Loucy (cell line): ENCODE results near the gene SENP7.

ENCODE experiments used
- CTCF ChIP-seq: fragments of 200-600 bp; sonication (generic); conservative IDR thresholded peaks from 2 replicates; pipeline ENCODE4 v1.5.1; 2014; ENCODE audit warnings: mild to moderate bottlenecking, antibody characterized with exemption, low read length
- EZH2phosphoT487 ChIP-seq: fragments of 200-600 bp; IDR thresholded peaks from 2 replicates; pipeline ENCODE4 v1.6.1; 2018; ENCODE audit warnings: antibody characterized with exemption, mild to moderate bottlenecking, moderate library complexity, borderline replicate concordance

GRCh38 chr3:101383156-101383575 is 129.8 kb downstream of the SENP7 start:
- TF ChIP-seq CTCF (no peak), EZH2phosphoT487 (no peak)
